B cell (primary cell): ENCODE measurements around the gene LRIT2. TPM values are rescaled to one million over a fixed set of nuclear protein-coding genes. Genes with fewer than 3 reads are reported as not detected.

Experiments
- ATAC-seq: fragments of 200-7000 bp; cut with Tn5 transposase; one replicate; pipeline ENCODE4 v1.10.0; 2021; ENCODE audit warnings: low read depth, mild to moderate bottlenecking, moderate number of reproducible peaks, moderate library complexity
- CTCF ChIA-PET: fragments of 350-600 bp; sonication (Branson Sonifier 250); formaldehyde crosslinking; loops from one replicate; lab custom pipeline; 2021; ENCODE audit warnings: antibody characterized with exemption, inconsistent platforms; lab: Charles Lee
- POLR2A ChIA-PET: fragments of 350-600 bp; sonication (Branson Sonifier 250); formaldehyde crosslinking; loops from one replicate; lab custom pipeline; 2021; ENCODE audit warnings: antibody characterized with exemption; lab: Charles Lee
- DNase-seq: peaks from one replicate; pipeline ENCODE4 v3.0.0; 2013
- H2AFZ ChIP-seq: 2 replicates; pipeline ENCODE4 v1.6.1; 2012; ENCODE audit warnings: mild to moderate bottlenecking, low read depth, low read length; ENCODE audit not compliant: insufficient read depth, poor library complexity, severe bottlenecking
- H3K27ac ChIP-seq, 2 donors: 1 replicate in 1 of 2; 2 replicates in 1 of 2; pipeline ENCODE4 v1.5.1; 2012 to 2013; ENCODE audit warnings: low read length in 2 of 2, mild to moderate bottlenecking in 2 of 2, moderate library complexity in 1 of 2
- H3K27me3 ChIP-seq, 4 experiments: fragments of 200-600 bp in 1 of 4; sonication (generic) in 1 of 4; replicated peaks in 1 of 4; 1 replicate in 2 of 4; 2 replicates in 2 of 4; pipeline versions ENCODE4 v1.6.1 to v1.7.0; 2013 to 2016; ENCODE audit warnings: low read length in 3 of 4, mild to moderate bottlenecking in 2 of 4, mixed read lengths in 1 of 4, moderate library complexity in 1 of 4; ENCODE audit not compliant: insufficient read depth in 4 of 4, control insufficient read depth in 3 of 4; ENCODE audit errors: control extremely low read depth in 1 of 4
- H3K36me3 ChIP-seq, 2 experiments: replicated peaks in 1 of 2; 1 replicate in 1 of 2; 2 replicates in 1 of 2; pipeline versions ENCODE4 v1.6.1 to v1.7.1; 2013; ENCODE audit warnings: low read length in 1 of 2; ENCODE audit not compliant: insufficient read depth in 2 of 2, control insufficient read depth in 1 of 2; ENCODE audit errors: control extremely low read depth in 1 of 2, extremely low read depth in 1 of 2
- H3K4me1 ChIP-seq, 2 donors: fragments of 200-600 bp in 1 of 2; sonication (generic) in 1 of 2; 1 replicate in 1 of 2; 2 replicates in 1 of 2; pipeline versions ENCODE4 v1.5.1 to v1.6.1; 2013 to 2017; ENCODE audit warnings: low read length in 2 of 2; ENCODE audit not compliant: control insufficient read depth in 2 of 2, insufficient read depth in 2 of 2
- H3K4me2 ChIP-seq: replicated peaks from 2 replicates; pipeline ENCODE3; 2012; ENCODE audit warnings: mild to moderate bottlenecking, low read depth, low read length; ENCODE audit not compliant: poor library complexity, severe bottlenecking
- H3K4me3 ChIP-seq, 5 experiments: fragments of 200-600 bp in 1 of 5; sonication (generic) in 1 of 5; 1 replicate in 3 of 5; 2 replicates in 2 of 5; pipeline versions ENCODE4 v1.5.1 to v1.7.0; 2011 to 2016; ENCODE audit warnings: low read length in 4 of 5, mild to moderate bottlenecking in 4 of 5, low read depth in 2 of 5, control low read depth in 1 of 5, moderate library complexity in 1 of 5; ENCODE audit not compliant: insufficient read depth in 1 of 5; ENCODE audit errors: control extremely low read depth in 1 of 5, extremely low read depth in 1 of 5
- H3K79me2 ChIP-seq: fragments of 200-600 bp; sonication (generic); one replicate; pipeline ENCODE4 v1.6.0; 2016; ENCODE audit warnings: low read length; ENCODE audit not compliant: control insufficient read depth, insufficient read depth
- H3K9ac ChIP-seq: fragments of 200-600 bp; sonication (generic); 2 replicates; pipeline ENCODE4 v1.6.1; 2017; ENCODE audit warnings: mild to moderate bottlenecking, low read length, moderate library complexity
- H3K9me3 ChIP-seq, 3 donors: one replicate each; pipeline versions ENCODE4 v1.6.1 to v1.7.1; 2013; ENCODE audit warnings: low read length in 2 of 3; ENCODE audit not compliant: control insufficient read depth in 2 of 3, insufficient read depth in 1 of 3; ENCODE audit errors: control extremely low read depth in 1 of 3
- H4K20me1 ChIP-seq: 2 replicates; pipeline ENCODE4 v1.6.0; 2012; ENCODE audit warnings: mild to moderate bottlenecking, low read length; ENCODE audit not compliant: insufficient read depth, control insufficient read depth, poor library complexity, severe bottlenecking
- H3K27ac Mint-ChIP-seq: one replicate; pipeline ENCODE4 v1.8.0; 2021; ENCODE audit warnings: mixed read lengths
- H3K27me3 Mint-ChIP-seq: one replicate; pipeline ENCODE4 v1.8.0; 2021; ENCODE audit warnings: mixed read lengths
- H3K4me1 Mint-ChIP-seq: one replicate; pipeline ENCODE4 v1.8.0; 2021; ENCODE audit warnings: mixed read lengths
- H3K4me3 Mint-ChIP-seq: one replicate; pipeline ENCODE4 v1.8.0; 2021; ENCODE audit warnings: mixed read lengths
- H3K9me3 Mint-ChIP-seq: one replicate; pipeline ENCODE4 v1.8.0; 2022; ENCODE audit warnings: mixed read lengths; ENCODE audit not compliant: insufficient read depth
- CTCF ChIP-seq: fragments of 200-600 bp; IDR thresholded peaks from one replicate; pipeline ENCODE4 v1.8.0; 2022; ENCODE audit warnings: antibody characterized with exemption, mild to moderate bottlenecking
- EZH2 ChIP-seq: IDR thresholded peaks from 2 replicates; pipeline ENCODE4 v1.6.1; 2012; ENCODE audit warnings: borderline replicate concordance, low read depth, mild to moderate bottlenecking, moderate library complexity, low read length; ENCODE audit not compliant: insufficient read depth, poor library complexity, severe bottlenecking
- whole genome bisulfite sequencing: methylation state at CpG from one replicate; pipeline ENCODE4 v1.1.5; 2013; ENCODE audit warnings: missing lambda C conversion rate; ENCODE audit not compliant: insufficient coverage; 5-methylcytosine and 5-hydroxymethylcytosine counted together
- intact Hi-C: fragments of 100-400 bp; cut with micrococcal nuclease; formaldehyde crosslinking; loops from one replicate; pipeline ENCODE4 v1.10.0; 2022
- polyA plus RNA-seq: library from polyadenylated mRNA; depleted of rRNA; stranded (reverse); fragments of >200 nt; gene quantifications from 2 replicates; pipeline ENCODE4 v1.2.3, GENCODE V29; 2012
- total RNA-seq, 2 donors: library from RNA; stranded (reverse); fragments of 120-200 nt in 1 of 2; gene quantifications; 1 replicate in 1 of 2; 2 replicates in 1 of 2; pipeline versions ENCODE4 v1.2.3 to v1.2.4, GENCODE V29; 2013 to 2022

The LRIT2 gene
- total and polyA plus RNA-seq, 2 donors (not counting 1 experiment from before 2014, with no cell fraction given) = not detected

DNA sequence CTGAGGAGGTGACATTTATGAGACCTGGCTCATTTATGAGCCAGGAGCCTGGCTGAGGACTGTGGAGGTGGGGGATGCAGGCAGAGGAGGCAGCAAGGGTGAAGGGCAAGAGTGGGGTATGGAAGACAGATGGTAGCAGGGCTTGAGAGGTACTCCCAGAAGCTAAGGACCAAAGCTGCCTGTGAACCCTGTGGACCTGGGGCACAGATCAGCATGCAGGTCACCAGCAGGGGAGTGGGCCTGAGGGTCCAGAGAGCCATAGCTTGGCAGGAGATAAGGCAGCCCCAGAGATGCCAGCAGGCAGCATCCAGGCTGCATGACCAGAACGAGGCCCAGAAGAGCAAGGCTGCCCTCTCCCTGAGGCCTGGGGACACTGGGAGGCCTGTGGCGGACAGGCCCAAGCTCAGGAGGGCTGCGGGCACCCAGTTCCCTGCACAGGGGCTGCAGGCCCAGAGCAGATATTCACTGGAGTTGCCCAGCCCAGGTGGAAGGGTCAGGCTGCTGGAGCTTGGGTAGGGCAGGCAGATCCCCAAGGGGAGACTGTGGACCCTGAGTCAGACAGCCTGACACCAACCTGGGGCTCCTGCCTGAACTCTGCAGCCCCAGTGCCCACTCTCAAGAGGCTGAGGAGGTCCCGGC is 48.4 kb downstream of the LRIT2 start:
- Histone ChIP-seq H4K20me1 (no peaks in the 10 kb centered on the region), H3K36me3 (no peaks in the 10 kb centered on the region), H3K4me1 (peaks cover 32 to 44% of the 10 kb centered on the region in 2 donors), H3K9me3 (peaks cover 0 to 11% (median 0%) of the 10 kb centered on the region in 3 donors), H3K9ac (no peak overlapping the region), H3K27ac (peak overlapping the region in 1 of 2 donors; percentile 52), H2AFZ (peak overlapping the region; percentile 52), H3K79me2 (no peaks in the 10 kb centered on the region), H3K4me2 (peak overlapping the region; percentile 49), H3K27me3 (no peaks in the 10 kb centered on the region), H3K4me3 (no peak overlapping the region)
- no peak for ATAC-seq
- 100% methylated on average over 3 of the region's 4 CpGs for WGBS
- DNase-seq = no peak
- no peaks in the 10 kb centered on the region for H3K9me3 Mint-ChIP-seq
- POLR2A ChIA-PET = no interaction called here
- H3K4me3 Mint-ChIP-seq = no peak overlapping the region
- TF ChIP-seq EZH2 (no peak), CTCF (no peak)
- peaks cover 17% of the 10 kb centered on the region for H3K4me1 Mint-ChIP-seq
- intact Hi-C loops = no loop called here
- peak overlapping the region; percentile 66 for H3K27ac Mint-ChIP-seq
- CTCF ChIA-PET = interaction anchor here (1.0 to 1.3 kb wide), 2 partner anchors 29 to 35 kb away, joined by 3 read pairs; no protein-coding TSS in a partner anchor
- H3K27me3 Mint-ChIP-seq = no peaks in the 10 kb centered on the region

DNA sequence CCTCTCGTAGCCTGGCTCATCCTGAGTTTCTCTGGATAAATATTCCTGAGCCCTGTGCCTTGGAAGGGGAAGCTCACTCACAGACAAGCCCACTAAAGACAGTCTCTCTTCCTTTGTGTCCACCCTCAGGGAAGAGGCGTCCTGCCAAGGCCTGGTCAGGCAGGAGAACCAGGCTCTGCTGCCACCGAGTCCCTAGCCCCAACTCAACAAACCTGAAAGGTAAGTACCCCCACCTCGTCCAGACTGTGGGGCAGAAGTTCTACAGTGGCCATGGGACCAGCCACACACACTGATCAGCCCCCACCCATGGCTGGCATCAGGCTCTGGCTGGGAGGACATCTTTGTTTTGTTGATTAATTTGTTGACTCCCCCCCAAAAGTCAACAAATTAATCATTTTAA is 49.0 kb downstream of the LRIT2 start:
- Histone ChIP-seq H4K20me1 (no peaks in the 10 kb centered on the region), H3K9ac (no peak overlapping the region), H3K36me3 (no peaks in the 10 kb centered on the region), H2AFZ (no peak overlapping the region), H3K4me3 (no peak overlapping the region), H3K4me2 (no peak overlapping the region), H3K9me3 (peaks cover 0 to 9% (median 0%) of the 10 kb centered on the region in 3 donors), H3K79me2 (no peaks in the 10 kb centered on the region), H3K27ac (no peak overlapping the region), H3K4me1 (peaks cover 36 to 50% of the 10 kb centered on the region in 2 donors), H3K27me3 (no peaks in the 10 kb centered on the region)
- DNase-seq (no peak), ATAC-seq (no peak)
- H3K9me3 Mint-ChIP-seq = peaks cover under 1% of the 10 kb centered on the region
- ChIA-PET CTCF (interaction anchor here (1.0 kb wide), 1 partner anchor 34 kb away, joined by 3 read pairs; no protein-coding TSS in a partner anchor), POLR2A (no interaction called here)
- no peaks in the 10 kb centered on the region for H3K27me3 Mint-ChIP-seq
- 92% methylated on average over 2 of the region's 4 CpGs for WGBS
- TF ChIP-seq CTCF (no peak), EZH2 (no peak)
- peaks cover 23% of the 10 kb centered on the region for H3K4me1 Mint-ChIP-seq
- no peak overlapping the region for H3K4me3 Mint-ChIP-seq
- H3K27ac Mint-ChIP-seq = peak overlapping the region; percentile 66
- intact Hi-C loops = no loop called here
